Subcutaneous abdominal adipose tissue (tissue), 5 donors: ENCODE results near the gene DCLRE1B.

Experiments used
- H3K27ac ChIP-seq: one replicate; pipeline ENCODE4 v1.7.0; 2013; ENCODE audit warnings: low read depth, mild to moderate bottlenecking, inconsistent platforms, low read length, moderate library complexity
- H3K27me3 ChIP-seq, 5 donors: one replicate each; pipeline ENCODE4 v1.7.0; 2013; ENCODE audit warnings: low read length in 5 of 5, inconsistent platforms in 1 of 5; ENCODE audit not compliant: control insufficient read depth in 5 of 5, insufficient read depth in 4 of 5
- H3K36me3 ChIP-seq, 5 donors: one replicate each; pipeline ENCODE4 v1.7.0; 2013; ENCODE audit warnings: low read length in 5 of 5; ENCODE audit not compliant: control insufficient read depth in 5 of 5, insufficient read depth in 5 of 5
- H3K4me1 ChIP-seq, 5 donors: one replicate each; pipeline ENCODE4 v1.7.0; 2013; ENCODE audit warnings: low read length in 5 of 5, mild to moderate bottlenecking in 3 of 5, moderate library complexity in 1 of 5; ENCODE audit not compliant: control insufficient read depth in 5 of 5, insufficient read depth in 5 of 5
- H3K4me3 ChIP-seq, 5 donors: one replicate each; pipeline ENCODE4 v1.7.0; 2013; ENCODE audit warnings: low read length in 5 of 5, low read depth in 1 of 5
- H3K9ac ChIP-seq, 5 donors: one replicate each; pipeline ENCODE4 v1.7.0; 2013; ENCODE audit warnings: low read length in 5 of 5, mild to moderate bottlenecking in 4 of 5, moderate library complexity in 3 of 5
- H3K9me3 ChIP-seq, 5 donors: one replicate each; pipeline ENCODE4 v1.7.0; 2013; ENCODE audit warnings: low read length in 5 of 5; ENCODE audit not compliant: control insufficient read depth in 5 of 5
- donor health status: healthy.
- donor health status: healthy.
- donor health status: healthy.
- donor health status: healthy.
- donor health status: healthy.

Gene DCLRE1B

DNA sequence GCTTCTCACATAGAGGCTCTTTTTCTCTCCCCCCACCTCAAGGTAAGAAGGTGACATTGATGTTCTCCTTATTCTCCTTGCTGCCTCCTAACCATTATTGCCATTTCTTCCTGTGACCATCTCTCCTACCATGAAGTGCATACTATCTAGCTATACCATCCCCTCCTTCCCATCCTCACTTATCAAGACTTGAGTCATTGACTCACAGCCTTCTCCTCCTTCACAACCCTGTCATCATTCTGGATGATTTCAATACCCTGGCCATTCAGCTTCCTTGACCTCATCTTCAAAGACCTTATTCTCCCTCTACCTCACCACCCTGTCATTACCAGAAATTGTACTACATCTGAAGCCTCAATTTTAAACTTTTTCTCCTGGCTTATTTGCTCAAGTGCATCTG, 13.1 kb downstream of the DCLRE1B start:
- Histone ChIP-seq H3K27ac (no peak overlapping the region), H3K4me1 (peaks cover 0 to 3% (median 3%) of the 10 kb centered on the region in 5 donors), H3K4me3 (no peak overlapping the region), H3K36me3 (no peaks in the 10 kb centered on the region), H3K9me3 (no peaks in the 10 kb centered on the region), H3K9ac (no peak overlapping the region), H3K27me3 (no peaks in the 10 kb centered on the region)

DNA sequence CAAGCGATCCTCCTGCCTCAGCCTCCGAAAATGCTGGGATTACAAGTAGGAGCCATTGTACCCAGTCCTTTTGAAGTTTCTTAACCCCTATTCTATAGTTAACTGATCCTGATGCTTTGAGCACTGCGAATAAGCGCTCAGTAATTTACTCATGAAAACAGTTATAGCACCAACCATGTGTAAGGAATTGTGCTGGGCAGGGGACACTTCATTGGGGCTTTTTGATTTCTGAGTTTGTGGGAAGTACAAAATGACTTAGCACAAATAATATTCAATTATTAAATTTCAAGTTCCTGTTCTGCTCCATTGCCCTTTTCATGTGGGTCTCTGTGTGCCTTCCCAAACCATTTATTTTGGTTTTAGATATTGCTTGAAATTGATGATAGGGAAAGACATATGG, 17.8 kb downstream of the DCLRE1B start:
- Histone ChIP-seq H3K9me3 (no peaks in the 10 kb centered on the region), H3K27ac (no peak overlapping the region), H3K27me3 (no peaks in the 10 kb centered on the region), H3K9ac (no peak overlapping the region), H3K36me3 (no peaks in the 10 kb centered on the region), H3K4me3 (no peak overlapping the region), H3K4me1 (peaks cover 0 to 5% (median 3%) of the 10 kb centered on the region in 5 donors)

DNA sequence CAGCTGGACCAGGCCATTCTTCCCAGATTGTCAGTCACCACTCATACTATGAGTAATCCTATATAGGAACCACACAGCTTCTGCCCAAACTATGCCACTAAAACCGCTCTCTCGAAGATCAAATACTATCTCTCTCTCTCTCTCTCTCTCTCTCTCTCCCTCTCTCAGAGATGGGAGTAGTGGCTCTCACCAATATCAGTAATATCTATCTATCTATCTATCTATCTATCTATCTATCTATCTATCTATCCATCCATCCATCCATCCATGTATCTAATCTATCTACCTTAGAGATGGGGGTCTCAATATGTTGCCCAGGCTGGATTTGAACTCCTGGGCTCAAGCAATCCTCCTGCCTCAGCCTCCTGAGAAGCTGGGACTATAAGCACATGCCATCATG, 19.3 kb downstream of the DCLRE1B start:
- Histone ChIP-seq H3K4me3 (no peak overlapping the region), H3K27me3 (no peaks in the 10 kb centered on the region), H3K36me3 (no peaks in the 10 kb centered on the region), H3K9ac (no peak overlapping the region), H3K4me1 (peaks cover 0 to 14% (median 12%) of the 10 kb centered on the region in 5 donors), H3K27ac (no peak overlapping the region), H3K9me3 (no peaks in the 10 kb centered on the region)

DNA sequence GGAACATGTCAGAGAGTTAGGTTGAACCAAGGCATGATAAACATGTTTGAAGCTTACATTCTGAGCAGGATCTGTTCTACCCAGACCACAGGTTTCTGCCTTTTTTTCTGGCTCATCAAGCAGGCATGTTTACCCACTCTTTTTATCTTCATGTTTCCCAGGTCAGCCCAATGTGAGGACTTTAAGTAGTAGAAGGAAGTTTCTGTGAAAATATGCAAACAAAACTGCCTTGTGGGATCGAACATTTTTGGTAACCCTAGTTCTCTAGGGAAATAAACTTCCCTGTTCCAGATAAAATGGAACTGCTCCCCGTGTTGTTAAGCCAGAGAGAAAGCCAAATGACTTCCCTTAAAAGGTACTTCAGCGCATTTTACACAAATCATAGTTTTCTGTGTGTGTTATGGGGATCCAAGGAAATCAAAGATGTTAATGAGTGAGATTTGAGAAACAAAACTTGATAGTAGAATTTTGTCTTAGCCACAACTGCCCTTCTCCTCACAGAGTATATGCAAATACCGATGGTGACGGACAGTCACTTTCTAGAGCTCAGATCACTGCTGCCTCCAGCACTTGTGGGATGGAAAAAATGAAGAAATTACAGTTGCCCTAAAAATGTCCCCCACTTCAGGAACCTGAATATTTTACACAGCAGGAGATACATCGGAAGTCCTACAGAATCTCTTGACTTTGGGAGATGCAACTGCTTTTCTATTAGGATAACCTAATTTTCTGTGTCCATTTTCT, 23.2 kb downstream of the DCLRE1B start:
- Histone ChIP-seq H3K27ac (peak overlapping the region; percentile 96), H3K36me3 (no peaks in the 10 kb centered on the region), H3K9me3 (no peaks in the 10 kb centered on the region), H3K27me3 (no peaks in the 10 kb centered on the region), H3K4me1 (peaks cover 0 to 46% (median 38%) of the 10 kb centered on the region in 5 donors), H3K4me3 (peak overlapping the region; percentile 72 to 99 (median 96)), H3K9ac (peak overlapping the region; percentile 76 to 99 (median 97))

DNA sequence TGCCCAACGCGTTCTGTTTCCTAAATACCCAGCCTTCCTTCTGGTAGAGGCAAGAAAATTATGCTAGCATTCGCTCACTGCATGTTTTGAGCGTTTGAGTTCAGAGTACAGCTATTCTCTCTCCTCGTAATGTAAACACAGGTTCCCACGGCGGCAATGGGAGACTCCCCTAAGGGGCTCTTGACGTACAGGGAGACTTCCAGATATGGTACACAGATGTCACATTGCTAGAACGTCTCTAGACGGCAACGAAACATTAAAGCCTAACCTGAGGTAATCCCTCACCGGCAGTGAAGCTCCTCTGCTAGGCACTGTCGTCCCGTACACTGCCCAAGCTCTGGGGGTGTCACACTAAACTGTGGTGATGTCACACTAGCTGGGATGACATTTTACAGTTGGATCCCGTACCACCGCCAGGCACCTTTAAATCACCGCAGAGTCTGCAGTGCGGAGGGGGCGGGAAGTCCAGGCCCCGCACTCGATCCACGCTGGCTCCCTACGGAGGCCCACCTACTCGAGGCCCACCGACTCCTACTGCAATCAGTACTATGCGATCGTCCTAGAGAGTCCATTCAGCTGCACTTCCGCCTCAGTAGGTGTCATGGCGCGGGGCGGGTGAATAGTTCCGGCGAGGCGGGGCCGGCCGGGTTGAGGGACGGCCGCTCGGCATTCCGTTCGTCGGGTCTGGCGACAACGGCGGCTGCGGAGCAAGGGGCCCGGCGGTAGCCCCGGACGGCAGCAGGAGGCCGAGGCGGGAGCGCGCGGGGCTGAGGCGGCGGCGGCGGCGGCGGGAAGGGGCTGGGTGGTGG, 24.0 kb downstream of the DCLRE1B start, which contains the start of gene HIPK1:
Gene HIPK1 (plus strand): TSS at position 384 of the 809 bp plus-strand sequence.
- H3K4me3 ChIP-seq: peak within 1 kb of the TSS; percentile 72 to 99 (median 99)
- peak within 1 kb of the TSS; percentile 96 for H3K27ac ChIP-seq
- H3K9me3 ChIP-seq: no peaks in the 10 kb centered on the region
- peaks cover 0 to 51% (median 38%) of the 10 kb centered on the region in 5 donors for H3K4me1 ChIP-seq
- H3K36me3 ChIP-seq: no peaks in the 10 kb centered on the region
- peak within 1 kb of the TSS; percentile 97 to 100 (median 99) for H3K9ac ChIP-seq
- H3K27me3 ChIP-seq: no peaks in the 10 kb centered on the region

DNA sequence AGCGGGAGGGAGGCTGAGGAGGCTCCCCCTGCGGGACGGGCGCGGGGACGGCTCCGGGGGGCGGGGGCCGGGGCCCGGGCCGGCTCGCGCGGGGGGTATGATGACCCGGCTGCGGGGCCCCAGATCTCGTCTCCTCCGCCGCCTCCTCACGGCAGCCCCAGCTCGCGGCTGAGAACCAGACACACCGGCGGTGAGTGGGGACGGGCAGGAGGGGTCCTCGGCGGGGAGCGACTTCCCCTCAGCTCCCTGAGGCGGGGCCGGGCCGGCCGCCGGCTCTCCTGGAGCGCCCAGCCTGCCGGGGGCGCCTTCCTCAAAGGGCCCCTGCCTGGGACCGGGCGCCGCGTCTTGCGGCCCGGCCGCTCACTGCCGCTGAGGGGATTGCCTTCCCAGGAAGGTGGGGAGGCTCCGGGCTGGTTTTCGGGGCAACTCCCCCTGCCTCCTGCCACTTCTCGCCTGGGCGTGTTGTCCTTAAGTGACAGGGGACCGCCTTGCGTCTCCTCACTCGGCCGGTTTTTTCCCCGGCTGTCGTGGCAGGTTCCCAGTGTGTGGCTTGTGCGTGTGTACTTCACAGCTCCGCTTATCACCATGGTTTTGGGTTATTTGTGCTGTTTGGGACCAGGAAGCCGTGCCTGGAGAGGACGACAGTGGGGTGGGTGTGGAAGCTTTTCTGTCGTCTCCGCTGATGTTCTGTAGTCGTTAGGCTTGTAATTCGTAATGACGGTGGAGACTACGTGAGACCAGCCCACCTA, 24.8 kb downstream of the DCLRE1B start:
- H3K27me3 ChIP-seq: no peaks in the 10 kb centered on the region
- H3K36me3 ChIP-seq: no peaks in the 10 kb centered on the region
- peak overlapping the region; percentile 71 to 100 (median 99) for H3K9ac ChIP-seq
- H3K4me1 ChIP-seq: peaks cover 0 to 56% (median 38%) of the 10 kb centered on the region in 5 donors
- no peaks in the 10 kb centered on the region for H3K9me3 ChIP-seq
- H3K4me3 ChIP-seq: peak overlapping the region; percentile 72 to 99 (median 99)
- peak overlapping the region; percentile 96 for H3K27ac ChIP-seq

DNA sequence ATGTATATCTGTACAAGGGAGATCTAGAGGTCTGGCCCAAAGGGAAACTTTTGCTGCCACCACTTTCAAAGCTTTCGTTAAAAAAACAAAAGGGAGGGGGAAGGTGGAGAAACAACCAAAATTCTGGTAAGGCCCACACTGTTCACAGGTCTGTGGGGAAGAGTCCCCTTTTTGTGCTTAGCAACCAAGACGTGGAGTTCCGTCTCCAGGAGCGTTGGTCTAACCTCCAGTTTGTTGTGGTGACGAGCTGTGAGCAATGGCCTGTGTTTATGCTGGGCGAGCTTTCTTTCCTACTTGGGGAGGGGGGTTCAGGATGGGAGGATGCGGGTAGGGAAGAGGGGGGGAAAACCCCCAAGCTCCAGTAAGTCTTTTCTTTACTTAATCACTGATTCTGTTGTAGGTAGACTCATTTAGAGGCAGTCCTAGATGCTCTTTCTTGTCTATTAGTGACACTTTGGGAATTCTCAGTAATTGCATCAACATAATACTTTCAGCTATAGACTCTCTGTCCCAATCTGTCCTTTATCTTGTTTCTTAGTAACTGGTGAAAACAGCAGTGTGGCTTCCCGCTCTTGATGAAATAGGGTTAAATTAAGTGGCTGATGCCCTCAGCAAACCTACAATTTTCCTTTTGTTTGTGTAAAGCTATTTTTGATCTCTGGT, 25.5 kb downstream of the DCLRE1B start:
- peak overlapping the region; percentile 71 to 100 (median 99) for H3K9ac ChIP-seq
- H3K4me1 ChIP-seq: peaks cover 0 to 56% (median 38%) of the 10 kb centered on the region in 5 donors
- H3K36me3 ChIP-seq: no peaks in the 10 kb centered on the region
- peak overlapping the region; percentile 96 for H3K27ac ChIP-seq
- H3K27me3 ChIP-seq: no peaks in the 10 kb centered on the region
- peak overlapping the region; percentile 72 to 99 (median 99) for H3K4me3 ChIP-seq
- H3K9me3 ChIP-seq: peaks cover 0 to 3% (median 0%) of the 10 kb centered on the region in 5 donors

DNA sequence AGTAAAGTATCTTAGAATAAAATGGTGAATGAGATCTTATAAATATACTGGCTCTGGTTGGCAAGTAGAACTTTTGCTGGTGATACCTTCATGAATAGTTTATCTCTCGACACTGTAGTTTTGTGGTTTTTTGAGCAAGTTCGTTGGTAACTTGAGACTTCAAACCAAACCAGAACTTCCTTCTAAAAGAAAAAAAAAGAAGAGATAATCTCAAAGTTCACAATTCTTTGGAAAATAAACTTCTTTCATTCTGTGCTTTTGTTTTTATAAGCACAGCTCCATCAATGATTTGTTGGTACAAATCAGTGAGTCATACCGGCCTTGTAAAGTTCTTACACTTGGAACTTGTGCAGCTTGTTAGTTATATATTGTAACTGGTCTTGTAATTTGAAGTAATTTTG, 26.3 kb downstream of the DCLRE1B start:
- Histone ChIP-seq H3K27ac (peak overlapping the region; percentile 96), H3K9me3 (peaks cover 0 to 3% (median 0%) of the 10 kb centered on the region in 5 donors), H3K4me1 (peaks cover 0 to 60% (median 38%) of the 10 kb centered on the region in 5 donors), H3K4me3 (peak overlapping the region; percentile 35 to 99 (median 93)), H3K27me3 (no peaks in the 10 kb centered on the region), H3K36me3 (no peaks in the 10 kb centered on the region), H3K9ac (peak overlapping the region in 3 of 5 donors; percentile 25 to 99 (median 99))

DNA sequence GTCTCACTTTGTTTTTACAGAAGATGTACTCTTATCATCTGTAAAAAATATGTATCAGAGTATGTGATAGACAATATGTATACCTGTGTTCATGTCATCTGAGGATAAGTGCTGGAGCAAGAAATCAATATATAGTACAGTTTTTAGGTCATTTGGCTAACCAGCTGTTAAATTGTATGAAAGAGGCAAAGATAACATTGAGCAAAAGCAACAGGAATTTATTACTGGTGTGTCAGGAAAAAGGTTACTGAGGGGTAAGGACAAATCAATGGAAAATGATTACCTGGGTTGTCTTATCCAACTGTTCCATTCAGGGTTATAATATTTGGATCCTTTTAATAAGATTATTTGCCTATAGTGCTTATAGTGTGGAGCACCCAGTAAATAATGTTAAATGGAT, 28.9 kb downstream of the DCLRE1B start:
- Histone ChIP-seq H3K27me3 (no peaks in the 10 kb centered on the region), H3K9me3 (peaks cover 0 to 3% (median 0%) of the 10 kb centered on the region in 5 donors), H3K9ac (no peak overlapping the region), H3K4me3 (no peak overlapping the region), H3K4me1 (peaks cover 0 to 55% (median 33%) of the 10 kb centered on the region in 5 donors), H3K36me3 (no peaks in the 10 kb centered on the region), H3K27ac (no peak overlapping the region)
